Activated T-cell treated with anti-CD3 and anti-CD28 coated beads, Interleukin-2, amount 50 U/mL, for 4 hours (primary cell): Measurements from ENCODE around the gene TAF11L3. TPM values are rescaled to one million over a fixed set of nuclear protein-coding genes. Genes with fewer than 3 reads are reported as not detected.
"Not testable (repeated sequence)": the region's sequence is repeated elsewhere in the genome, so short reads cannot be mapped to it uniquely, and the experiment has no call there.

ENCODE experiments used
- ATAC-seq, 2 donors: fragments of 200-7000 bp; cut with Tn5 transposase; one replicate each; pipeline ENCODE4 v1.10.0; 2021
- DNase-seq: peaks from one replicate; pipeline ENCODE4 v3.0.0-alpha.2; 2020
- H3K27me3 Mint-ChIP-seq: one replicate; pipeline ENCODE4 v1.8.0; 2021; ENCODE audit warnings: low read depth, mixed read lengths
- H3K36me3 Mint-ChIP-seq: one replicate; pipeline ENCODE4 v1.8.0; 2022; ENCODE audit warnings: mixed read lengths; ENCODE audit not compliant: insufficient read depth
- H3K4me1 Mint-ChIP-seq: one replicate; pipeline ENCODE4 v1.8.0; 2021; ENCODE audit warnings: low read depth, mixed read lengths
- H3K4me3 Mint-ChIP-seq: one replicate; pipeline ENCODE4 v1.8.0; 2021; ENCODE audit warnings: mild to moderate bottlenecking, moderate library complexity, mixed read lengths
- H3K9me3 Mint-ChIP-seq: one replicate; pipeline ENCODE4 v1.8.0; 2021; ENCODE audit warnings: mixed read lengths
- total RNA-seq, 3 donors: library from RNA; stranded (reverse); gene quantifications; one replicate each; pipeline ENCODE4 v1.2.1, GENCODE V29; 2021

Gene TAF11L3
- not detected for total RNA-seq

- not testable (repeated sequence) for H3K9me3 Mint-ChIP-seq, H3K4me1 Mint-ChIP-seq, ATAC-seq, H3K36me3 Mint-ChIP-seq, H3K27me3 Mint-ChIP-seq, H3K4me3 Mint-ChIP-seq, DNase-seq
Observed at GRCh38 chr5:17518067-17518466, at the start of gene TAF11L3. Gene TAF11L3 (plus strand): TSS chr5:17518367.

GRCh38 chr5:17470064-17470463, 48.1 kb upstream of the TAF11L3 start:
- DNase-seq (no peak), ATAC-seq (no peak)
- H3K4me3 Mint-ChIP-seq = no peak overlapping the region
- no peaks in the 10 kb centered on the region for H3K27me3 Mint-ChIP-seq
- H3K9me3 Mint-ChIP-seq = peaks cover 21% of the 10 kb centered on the region
- no peaks in the 10 kb centered on the region for H3K36me3 Mint-ChIP-seq
- no peaks in the 10 kb centered on the region for H3K4me1 Mint-ChIP-seq

GRCh38 chr5:17475064-17475463, 43.1 kb upstream of the TAF11L3 start:
- H3K36me3 Mint-ChIP-seq, H3K4me1 Mint-ChIP-seq, DNase-seq, H3K27me3 Mint-ChIP-seq, H3K4me3 Mint-ChIP-seq, ATAC-seq: not testable (repeated sequence)
- H3K9me3 Mint-ChIP-seq = peaks cover 10% of the 10 kb centered on the region

- Mint-ChIP-seq H3K4me1 (no peaks in the 10 kb centered on the region), H3K36me3 (no peaks in the 10 kb centered on the region), H3K9me3 (peaks cover 2% of the 10 kb centered on the region), H3K4me3 (no peak overlapping the region), H3K27me3 (no peaks in the 10 kb centered on the region)
- no peak for DNase-seq
- ATAC-seq = no peak
Observed at GRCh38 chr5:17477043-17477442, 41.1 kb upstream of the TAF11L3 start.

GRCh38 chr5:17477573-17478265, 40.4 kb upstream of the TAF11L3 start:
- Mint-ChIP-seq H3K36me3 (no peaks in the 10 kb centered on the region), H3K27me3 (no peaks in the 10 kb centered on the region), H3K4me1 (no peaks in the 10 kb centered on the region), H3K4me3 (no peak overlapping the region), H3K9me3 (no peaks in the 10 kb centered on the region)
- DNase-seq = no peak
- ATAC-seq = no peak

GRCh38 chr5:17481378-17481777, 36.8 kb upstream of the TAF11L3 start:
- no peak for DNase-seq
- Mint-ChIP-seq H3K4me3 (no peak overlapping the region), H3K27me3 (no peaks in the 10 kb centered on the region), H3K36me3 (no peaks in the 10 kb centered on the region), H3K4me1 (no peaks in the 10 kb centered on the region), H3K9me3 (no peaks in the 10 kb centered on the region)
- no peak for ATAC-seq

- H3K36me3 Mint-ChIP-seq = no peaks in the 10 kb centered on the region
- no peaks in the 10 kb centered on the region for H3K4me1 Mint-ChIP-seq
- no peak for DNase-seq
- no peak overlapping the region for H3K4me3 Mint-ChIP-seq
- ATAC-seq = no peak
- H3K9me3 Mint-ChIP-seq = no peaks in the 10 kb centered on the region
- H3K27me3 Mint-ChIP-seq = no peaks in the 10 kb centered on the region
Observed at GRCh38 chr5:17482790-17483189, 35.4 kb upstream of the TAF11L3 start.

- not testable (repeated sequence) for H3K36me3 Mint-ChIP-seq, H3K4me1 Mint-ChIP-seq, DNase-seq, ATAC-seq, H3K9me3 Mint-ChIP-seq, H3K4me3 Mint-ChIP-seq, H3K27me3 Mint-ChIP-seq
Observed at GRCh38 chr5:17486464-17487173, 31.5 kb upstream of the TAF11L3 start.

GRCh38 chr5:17487174-17487512, 31.0 kb upstream of the TAF11L3 start:
- Mint-ChIP-seq H3K9me3 (peaks cover 10% of the 10 kb centered on the region), H3K4me1 (no peaks in the 10 kb centered on the region), H3K27me3 (no peaks in the 10 kb centered on the region), H3K4me3 (no peak overlapping the region), H3K36me3 (no peaks in the 10 kb centered on the region)
- DNase-seq (no peak), ATAC-seq (no peak)

GRCh38 chr5:17491257-17491656, 26.9 kb upstream of the TAF11L3 start:
- ATAC-seq, H3K36me3 Mint-ChIP-seq, H3K27me3 Mint-ChIP-seq, DNase-seq, H3K4me1 Mint-ChIP-seq, H3K4me3 Mint-ChIP-seq: not testable (repeated sequence)
- H3K9me3 Mint-ChIP-seq = peaks cover 19% of the 10 kb centered on the region

- H3K4me3 Mint-ChIP-seq = no peak overlapping the region
- peaks cover 19% of the 10 kb centered on the region for H3K9me3 Mint-ChIP-seq
- DNase-seq = no peak
- ATAC-seq = no peak
- no peaks in the 10 kb centered on the region for H3K4me1 Mint-ChIP-seq
- no peaks in the 10 kb centered on the region for H3K36me3 Mint-ChIP-seq
- H3K27me3 Mint-ChIP-seq = no peaks in the 10 kb centered on the region
Observed at GRCh38 chr5:17492770-17493169, 25.4 kb upstream of the TAF11L3 start.

GRCh38 chr5:17497446-17497845, 20.7 kb upstream of the TAF11L3 start:
- H3K9me3 Mint-ChIP-seq = peaks cover 7% of the 10 kb centered on the region
- DNase-seq (no peak), ATAC-seq (no peak)
- H3K4me3 Mint-ChIP-seq = no peak overlapping the region
- H3K36me3 Mint-ChIP-seq = no peaks in the 10 kb centered on the region
- no peaks in the 10 kb centered on the region for H3K27me3 Mint-ChIP-seq
- H3K4me1 Mint-ChIP-seq = no peaks in the 10 kb centered on the region

GRCh38 chr5:17497931-17498330, 20.2 kb upstream of the TAF11L3 start, which contains the start of gene TAF11L2:
Gene TAF11L2 (plus strand): TSS chr5:17498231.
- ATAC-seq, H3K9me3 Mint-ChIP-seq, H3K27me3 Mint-ChIP-seq, DNase-seq, H3K4me1 Mint-ChIP-seq, H3K4me3 Mint-ChIP-seq, H3K36me3 Mint-ChIP-seq: not testable (repeated sequence)

- Mint-ChIP-seq H3K4me3 (no peak overlapping the region), H3K4me1 (no peaks in the 10 kb centered on the region), H3K9me3 (peaks cover 7% of the 10 kb centered on the region), H3K27me3 (no peaks in the 10 kb centered on the region), H3K36me3 (no peaks in the 10 kb centered on the region)
- DNase-seq = no peak
- ATAC-seq = no peak
Observed at GRCh38 chr5:17511775-17512325, 6.3 kb upstream of the TAF11L3 start.

- not testable (repeated sequence) for H3K4me1 Mint-ChIP-seq, H3K9me3 Mint-ChIP-seq, H3K4me3 Mint-ChIP-seq, H3K27me3 Mint-ChIP-seq, ATAC-seq, H3K36me3 Mint-ChIP-seq
- DNase-seq = peak; percentile 31
Observed at GRCh38 chr5:17517526-17517925, 641 bp upstream of the TAF11L3 start.
